ENCODE results near the gene FBXW4.
"Not testable (repeated sequence)": the region's sequence is repeated elsewhere in the genome, so short reads cannot be mapped to it uniquely, and the experiment has no call there.

Gene FBXW4

GRCh38 chr10:101616415-101617101 lies 78.4 kb downstream of the FBXW4 start:
- no peak for DNase-seq

- no peak for DNase-seq
Measured at GRCh38 chr10:101615525-101616116, 79.3 kb downstream of the FBXW4 start.

GRCh38 chr10:101614663-101615524 lies 80.1 kb downstream of the FBXW4 start:
- DNase-seq = no peak

GRCh38 chr10:101613646-101614045 lies 81.3 kb downstream of the FBXW4 start:
- DNase-seq = no peak

- DNase-seq = no peak
Measured at GRCh38 chr10:101612872-101613271, 82.1 kb downstream of the FBXW4 start.

GRCh38 chr10:101612086-101612485 lies 82.9 kb downstream of the FBXW4 start:
- DNase-seq = no peak

- DNase-seq = no peak
Measured at GRCh38 chr10:101611096-101611905, 83.7 kb downstream of the FBXW4 start.

- peak; percentile 85 for DNase-seq
Measured at GRCh38 chr10:101609481-101609880, 85.5 kb downstream of the FBXW4 start.

GRCh38 chr10:101607124-101607523 lies 87.8 kb downstream of the FBXW4 start:
- no peak for DNase-seq

- peak; percentile 73 for DNase-seq
Measured at GRCh38 chr10:101602761-101603398, 92.1 kb downstream of the FBXW4 start.

- DNase-seq = no peak
Measured at GRCh38 chr10:101601541-101601940, 93.4 kb downstream of the FBXW4 start.

- DNase-seq = no peak
Measured at GRCh38 chr10:101597091-101597900, 97.7 kb downstream of the FBXW4 start.

GRCh38 chr10:101595591-101596433 lies 99.2 kb downstream of the FBXW4 start:
- DNase-seq = no peak

GRCh38 chr10:101593331-101593730 lies 101.6 kb downstream of the FBXW4 start:
- not testable (repeated sequence) for DNase-seq

GRCh38 chr10:101588879-101589278 lies 106.1 kb downstream of the FBXW4 start:
- peak; percentile 45 for DNase-seq

GRCh38 chr10:101587725-101588653 lies 107.0 kb downstream of the FBXW4 start, which contains the start of the genes DPCD and POLL:
Gene DPCD (plus strand): TSS chr10:101588321. CDS start chr10:101588337, 16 bp downstream.
Gene POLL (minus strand): TSS chr10:101588257. CDS start chr10:101587360, 897 bp downstream.
- DNase-seq = peak; percentile 96

GRCh38 chr10:101585841-101586240 lies 109.1 kb downstream of the FBXW4 start:
- DNase-seq = no peak

GRCh38 chr10:101580486-101581399 lies 114.2 kb downstream of the FBXW4 start:
- DNase-seq = no peak
